PC-3 (cell line): ENCODE data around the gene HIBCH. TPM values are rescaled to one million over a fixed set of nuclear protein-coding genes. Genes with fewer than 3 reads are reported as not detected.
A peak's percentile ranks its signal among the peaks of the same experiment; 100 is the strongest.

Source experiments
- ATAC-seq: fragments of 200-7000 bp; cut with Tn5 transposase; 2 replicates; pipeline ENCODE4 v1.9.1; 2020; ENCODE audit warnings: mild to moderate bottlenecking, moderate library complexity
- BruUV-seq: library from RNA; stranded (reverse); fragments of 400-500 nt; replicated peaks from 2 replicates; lab custom pipeline; 2021; lab: Mats Ljungman, UMichigan
- CTCF ChIA-PET: fragments of 300-600 bp; sonication (Branson Sonifier 250); formaldehyde crosslinking; loops from one replicate; lab custom pipeline; 2022; ENCODE audit warnings: antibody characterized with exemption; lab: Charles Lee
- POLR2A ChIA-PET: fragments of 300-600 bp; sonication (Branson Sonifier 250); formaldehyde crosslinking; loops from one replicate; lab custom pipeline; 2022; ENCODE audit warnings: antibody characterized with exemption; ENCODE audit not compliant: unreplicated experiment; lab: Charles Lee
- DNase-seq: peaks from one replicate; pipeline ENCODE4 v3.0.0-alpha.2; 2015
- H2AFZ ChIP-seq: fragments of 300-600 bp; sonication (generic); 2 replicates; pipeline ENCODE4 v1.6.0; 2016; ENCODE audit warnings: antibody characterized with exemption, low read length
- H3F3A ChIP-seq: fragments of 300-600 bp; sonication (generic); one replicate; pipeline ENCODE4 v1.6.0; 2017; ENCODE audit warnings: antibody characterized with exemption, low read length, control low read depth, mild to moderate bottlenecking; ENCODE audit not compliant: unreplicated experiment
- H3K27ac ChIP-seq: fragments of 300-600 bp; sonication (generic); 2 replicates; pipeline ENCODE4 v1.5.1; 2016; ENCODE audit warnings: mild to moderate bottlenecking, low read length
- H3K27me3 ChIP-seq: fragments of 300-600 bp; sonication (generic); 2 replicates; pipeline ENCODE4 v1.6.1; 2016; ENCODE audit warnings: low read length, mixed read lengths
- H3K36me3 ChIP-seq: fragments of 300-600 bp; sonication (generic); 2 replicates; pipeline ENCODE4 v1.6.1; 2016; ENCODE audit warnings: low read depth, mixed run types, low read length, mixed read lengths
- H3K4me1 ChIP-seq: fragments of 300-600 bp; sonication (generic); 2 replicates; pipeline ENCODE4 v1.5.1; 2016; ENCODE audit warnings: low read length; ENCODE audit not compliant: insufficient read depth
- H3K4me2 ChIP-seq: fragments of 300-600 bp; sonication (generic); 2 replicates; pipeline ENCODE4 v1.6.0; 2016; ENCODE audit warnings: low read length
- H3K4me3 ChIP-seq: fragments of 300-600 bp; sonication (generic); 2 replicates; pipeline ENCODE4 v1.5.1; 2016; ENCODE audit warnings: mild to moderate bottlenecking, low read length, mixed read lengths
- H3K79me2 ChIP-seq: fragments of 300-600 bp; sonication (generic); 2 replicates; pipeline ENCODE4 v1.6.1; 2017; ENCODE audit warnings: low read length, mixed read lengths
- H3K9ac ChIP-seq: fragments of 300-600 bp; sonication (generic); 2 replicates; pipeline ENCODE4 v1.6.0; 2016; ENCODE audit warnings: mild to moderate bottlenecking, low read length
- H3K9me2 ChIP-seq: fragments of 300-600 bp; sonication (generic); replicated peaks from 2 replicates; pipeline ENCODE4 v1.6.1; 2016; ENCODE audit warnings: mixed run types, low read length, mixed read lengths
- H3K9me3 ChIP-seq: fragments of 300-600 bp; sonication (generic); 2 replicates; pipeline ENCODE4 v1.6.1; 2016; ENCODE audit warnings: low read length, mixed read lengths
- H4K20me1 ChIP-seq: fragments of 300-600 bp; sonication (generic); 2 replicates; pipeline ENCODE4 v1.6.1; 2016; ENCODE audit warnings: low read length, mixed read lengths
- CTCF ChIP-seq: fragments of 300-600 bp; sonication (generic); conservative IDR thresholded peaks from 2 replicates; pipeline ENCODE4 v1.5.1; 2017; ENCODE audit warnings: antibody characterized with exemption, low read depth, mild to moderate bottlenecking, low read length
- EZH2 ChIP-seq: fragments of 300-600 bp; sonication (generic); IDR thresholded peaks from one replicate; pipeline ENCODE4 v1.6.1; 2017; ENCODE audit warnings: antibody characterized with exemption, mild to moderate bottlenecking, low read length; ENCODE audit not compliant: unreplicated experiment
- EZH2phosphoT487 ChIP-seq: fragments of 300-600 bp; sonication (generic); IDR thresholded peaks from 2 replicates; pipeline ENCODE4 v1.6.1; 2018; ENCODE audit warnings: mild to moderate bottlenecking, antibody characterized with exemption, low read length, borderline replicate concordance
- intact Hi-C: fragments of 100-400 bp; cut with micrococcal nuclease; formaldehyde crosslinking; loops from 2 replicates; pipeline ENCODE4 v1.9.0; 2023
- total RNA-seq: library from RNA; depleted of rRNA; stranded (reverse); fragments of >200 nt; gene quantifications from 2 replicates; pipeline ENCODE4 v1.2.3, GENCODE V29; 2014

Gene HIBCH
- total RNA-seq, 1 experiment from 2014 or later = 12.0 TPM

DNA sequence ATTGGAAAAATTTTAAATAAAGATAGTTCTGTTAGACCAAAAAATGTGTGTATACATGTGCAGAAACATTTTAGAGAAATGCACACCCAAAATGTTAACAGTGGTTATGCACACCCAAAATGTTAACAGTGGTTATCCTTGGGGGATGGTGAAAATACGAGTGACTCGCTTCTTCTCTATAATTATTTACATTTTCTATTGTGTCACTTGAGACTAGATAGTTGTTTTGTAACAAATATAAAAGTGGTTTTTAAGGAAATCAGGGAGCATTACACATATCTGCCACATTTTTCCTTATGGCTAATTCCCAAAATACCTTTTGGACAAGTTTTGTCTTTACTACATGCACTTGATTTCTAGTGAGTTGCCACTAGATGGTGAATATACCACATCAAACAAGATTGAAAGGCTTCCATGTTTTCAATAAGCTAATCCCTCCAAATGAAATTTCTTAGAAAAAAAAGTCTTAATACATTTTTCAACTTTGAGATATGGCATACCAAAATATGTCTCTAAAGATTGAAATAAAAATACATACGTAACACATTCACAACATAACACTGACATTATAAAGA is 9.0 kb upstream of the HIBCH start:
- no peak overlapping the region for H3K4me2 ChIP-seq
- BruUV-seq = no TSS peak
- no peak overlapping the region for H3K4me3 ChIP-seq
- H3K9me3 ChIP-seq = no peaks in the 10 kb centered on the region
- no peak overlapping the region for H3K27ac ChIP-seq
- ATAC-seq (peak; percentile 35; the same call in 1 of the 2 replicates), DNase-seq (peak; percentile 22)
- TF ChIP-seq EZH2phosphoT487 (no peak), CTCF (peak; percentile 51)
- CTCF ChIA-PET = interaction anchor here (0.5 to 0.7 kb wide), 4 partner anchors 9 to 684 kb away, joined by 3 read pairs; no protein-coding TSS in a partner anchor
- intact Hi-C loops = loop anchor here (1.0 to 10.0 kb wide), 3 partner anchors 44 to 476 kb away; no protein-coding TSS in a partner anchor
- no peaks in the 10 kb centered on the region for H3K27me3 ChIP-seq
- no peak overlapping the region for H2AFZ ChIP-seq
- no peak overlapping the region for H3K9ac ChIP-seq
- H4K20me1 ChIP-seq = no peaks in the 10 kb centered on the region
- POLR2A ChIA-PET = no interaction called here
- no peaks in the 10 kb centered on the region for H3K9me2 ChIP-seq
- H3F3A ChIP-seq = no peaks in the 10 kb centered on the region
- no peaks in the 10 kb centered on the region for H3K4me1 ChIP-seq
- no peaks in the 10 kb centered on the region for H3K79me2 ChIP-seq
- H3K36me3 ChIP-seq = no peaks in the 10 kb centered on the region

DNA sequence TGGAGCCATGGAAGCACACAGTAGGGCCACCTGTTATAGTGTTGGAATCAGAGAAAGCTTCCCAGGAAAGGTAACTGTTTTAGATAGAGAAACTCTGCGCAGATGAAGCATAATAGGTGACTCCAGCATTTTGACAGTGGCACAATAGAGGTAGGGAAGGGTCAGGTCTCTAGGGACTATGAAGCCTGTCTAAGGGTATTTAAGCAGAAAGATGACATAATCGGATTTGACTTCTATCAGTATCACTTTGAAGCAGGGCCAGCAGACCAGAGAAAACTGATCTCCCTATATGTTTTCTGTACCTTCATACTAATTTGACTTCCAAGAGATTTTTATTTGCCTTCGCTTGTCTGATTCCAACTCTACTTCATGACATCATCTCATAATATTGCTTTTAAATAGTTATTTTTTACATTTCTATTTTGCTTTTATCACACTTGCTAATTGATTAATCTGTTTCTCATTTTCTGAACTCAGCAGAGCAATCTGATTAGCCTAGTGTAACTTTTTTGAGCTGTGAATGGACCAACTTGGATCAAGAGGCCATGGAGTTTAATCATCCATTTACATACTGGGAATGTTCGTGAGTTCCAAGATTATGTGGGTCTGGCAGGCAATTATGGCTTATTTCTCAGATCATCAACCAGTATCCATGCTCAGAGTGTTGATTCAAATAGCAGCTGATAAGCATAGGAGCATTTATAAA is 8.4 kb upstream of the HIBCH start:
- Histone ChIP-seq H3K4me2 (no peak overlapping the region), H2AFZ (no peak overlapping the region), H3K9me3 (no peaks in the 10 kb centered on the region), H3K27ac (no peak overlapping the region), H3F3A (no peaks in the 10 kb centered on the region), H3K9me2 (no peaks in the 10 kb centered on the region), H3K4me3 (no peak overlapping the region), H4K20me1 (no peaks in the 10 kb centered on the region), H3K36me3 (no peaks in the 10 kb centered on the region), H3K9ac (no peak overlapping the region), H3K4me1 (no peaks in the 10 kb centered on the region), H3K79me2 (no peaks in the 10 kb centered on the region), H3K27me3 (no peaks in the 10 kb centered on the region)
- ChIA-PET POLR2A (no interaction called here), CTCF (no interaction called here)
- intact Hi-C loops = loop anchor here (1.0 to 10.0 kb wide), 3 partner anchors 44 to 477 kb away; no protein-coding TSS in a partner anchor
- DNase-seq (no peak), ATAC-seq (no peak)
- no peak for TF ChIP-seq CTCF
- no peak for TF ChIP-seq EZH2
- TF ChIP-seq EZH2phosphoT487 = no peak
- no TSS peak for BruUV-seq

DNA sequence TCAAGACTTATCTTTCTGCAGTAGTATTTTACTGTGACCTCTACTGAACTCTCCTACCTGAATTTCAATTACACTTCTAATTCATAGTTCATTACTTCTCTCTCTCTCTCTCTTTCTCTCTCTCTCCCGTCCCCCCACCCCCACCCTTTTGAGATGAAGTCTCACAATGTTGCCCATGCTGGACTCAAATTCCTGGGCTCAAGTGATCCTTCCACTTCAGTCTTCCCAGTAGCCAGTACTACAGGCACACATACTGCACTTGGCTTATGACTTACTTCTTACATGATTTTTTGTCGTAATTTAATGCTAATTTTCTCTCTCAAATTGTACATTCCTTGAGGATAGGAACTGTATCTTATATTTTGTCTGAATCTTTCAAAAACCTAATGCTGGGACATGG is 6.0 kb upstream of the HIBCH start:
- Histone ChIP-seq H3K9ac (no peak overlapping the region), H3K4me3 (no peak overlapping the region), H3K27me3 (no peaks in the 10 kb centered on the region), H3F3A (no peaks in the 10 kb centered on the region), H3K36me3 (no peaks in the 10 kb centered on the region), H3K4me1 (no peaks in the 10 kb centered on the region), H2AFZ (no peak overlapping the region), H3K9me3 (no peaks in the 10 kb centered on the region), H3K27ac (no peak overlapping the region), H3K79me2 (no peaks in the 10 kb centered on the region), H4K20me1 (no peaks in the 10 kb centered on the region), H3K9me2 (no peaks in the 10 kb centered on the region), H3K4me2 (no peak overlapping the region)
- BruUV-seq = no TSS peak
- ATAC-seq (no peak), DNase-seq (no peak)
- TF ChIP-seq EZH2phosphoT487 (no peak), EZH2 (no peak), CTCF (no peak)
- intact Hi-C loops = loop anchor here (10.0 kb wide), 1 partner anchor 479 kb away; no protein-coding TSS in a partner anchor
- POLR2A ChIA-PET = no interaction called here
- CTCF ChIA-PET = no interaction called here
